Thyroid gland (tissue), 4 donors: ENCODE measurements around the gene NPY.

Experiments
- POLR2A ChIP-seq, 2 donors: fragments of 450-650 bp; IDR thresholded peaks; one replicate each; pipeline ENCODE4 v1.6.1; 2017; ENCODE audit warnings: antibody characterized with exemption in 2 of 2, mild to moderate bottlenecking in 2 of 2, moderate library complexity in 1 of 2
- TF ChIP-seq, protein P1 (sequence below), 6 experiments: fragments of 200-600 bp in 3 of 6; fragments of 450-650 bp in 3 of 6; sonication (generic) in 3 of 6; IDR thresholded peaks; one replicate each; pipeline ENCODE4 v1.5.1; 2016 to 2019; ENCODE audit warnings: antibody characterized with exemption in 6 of 6, mild to moderate bottlenecking in 2 of 6, inconsistent platforms in 1 of 6, moderate library complexity in 1 of 6

DNA sequence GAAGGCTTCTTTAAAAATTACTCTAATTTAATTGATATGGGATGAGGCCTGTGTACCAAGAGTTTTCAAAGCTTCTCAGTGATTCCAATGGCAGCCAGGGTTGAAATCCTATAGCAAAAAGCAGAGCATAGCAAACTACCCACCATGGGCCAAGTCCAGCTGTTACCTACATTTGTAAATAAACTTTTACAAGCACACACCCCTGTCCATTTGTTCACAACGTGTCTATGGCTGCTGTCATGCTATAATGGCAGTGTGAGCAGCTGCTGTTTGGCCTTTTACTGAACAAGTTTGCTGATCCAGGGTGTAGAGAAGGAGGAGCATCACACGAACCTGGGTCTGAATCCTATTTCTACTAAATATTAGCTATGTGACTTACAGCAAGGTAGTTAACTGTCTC is 50.0 kb downstream of the NPY start:
- TF ChIP-seq, protein P1, sequence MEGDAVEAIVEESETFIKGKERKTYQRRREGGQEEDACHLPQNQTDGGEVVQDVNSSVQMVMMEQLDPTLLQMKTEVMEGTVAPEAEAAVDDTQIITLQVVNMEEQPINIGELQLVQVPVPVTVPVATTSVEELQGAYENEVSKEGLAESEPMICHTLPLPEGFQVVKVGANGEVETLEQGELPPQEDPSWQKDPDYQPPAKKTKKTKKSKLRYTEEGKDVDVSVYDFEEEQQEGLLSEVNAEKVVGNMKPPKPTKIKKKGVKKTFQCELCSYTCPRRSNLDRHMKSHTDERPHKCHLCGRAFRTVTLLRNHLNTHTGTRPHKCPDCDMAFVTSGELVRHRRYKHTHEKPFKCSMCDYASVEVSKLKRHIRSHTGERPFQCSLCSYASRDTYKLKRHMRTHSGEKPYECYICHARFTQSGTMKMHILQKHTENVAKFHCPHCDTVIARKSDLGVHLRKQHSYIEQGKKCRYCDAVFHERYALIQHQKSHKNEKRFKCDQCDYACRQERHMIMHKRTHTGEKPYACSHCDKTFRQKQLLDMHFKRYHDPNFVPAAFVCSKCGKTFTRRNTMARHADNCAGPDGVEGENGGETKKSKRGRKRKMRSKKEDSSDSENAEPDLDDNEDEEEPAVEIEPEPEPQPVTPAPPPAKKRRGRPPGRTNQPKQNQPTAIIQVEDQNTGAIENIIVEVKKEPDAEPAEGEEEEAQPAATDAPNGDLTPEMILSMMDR (IDR thresholded peaks at IDR 0.05) = no peak
- no peak for TF ChIP-seq POLR2A (IDR thresholded peaks at IDR 0.05)
